ENCODE measurements around the gene FSCN2. TPM values are rescaled to one million over a fixed set of nuclear protein-coding genes. Genes with fewer than 3 reads are reported as not detected.

The FSCN2 gene
- total and polyA plus RNA-seq, 10 of the 15 experiments (the other 5 are each of a cell fraction or from before 2014, with no cell fraction given): 0.12 to 2.1 (median 0.65) TPM; not detected in 3

- TF ChIP-seq PBX3 (IDR thresholded peaks at IDR 0.05; ENCODE audit: insufficient replicate concordance, low read depth, low read length) (no peak), PAX5 (IDR thresholded peaks at IDR 0.05; ENCODE audit: borderline replicate concordance, low read depth, low read length) (no peak), HDGF (IDR thresholded peaks at IDR 0.05) (no peak), MEF2A (IDR thresholded peaks at IDR 0.05; ENCODE audit: insufficient read depth, low read depth, low read length) (0 out of 2 replicates have a peak, but pooled peaks have one; percentile 45), GABPA (IDR thresholded peaks at IDR 0.05; ENCODE audit: low read depth) (no peak), SKIL (IDR thresholded peaks at IDR 0.05; ENCODE audit: low read depth, poor library complexity, severe bottlenecking) (no peak), NBN (IDR thresholded peaks at IDR 0.05) (no peak), ZBED1 (IDR thresholded peaks at IDR 0.05; ENCODE audit: borderline replicate concordance) (no peak), FOXM1 (IDR thresholded peaks at IDR 0.05; ENCODE audit: low read depth, low read length) (peak; percentile 17; the same call in 1 of the 2 replicates), NFYA (IDR thresholded peaks at IDR 0.05; ENCODE audit: borderline replicate concordance, low read depth, low read length) (no peak), REST (IDR thresholded peaks at IDR 0.05; ENCODE audit: low read depth, low read length) (no peak), SREBF2 (IDR thresholded peaks at IDR 0.05; ENCODE audit: low read length) (no peak), YBX1 (IDR thresholded peaks at IDR 0.05) (no peak), KAT2A (conservative IDR thresholded peaks at IDR 0.05; ENCODE audit: control insufficient read depth, low read depth, low read length) (no peak), ZNF274 (IDR thresholded peaks at IDR 0.05; ENCODE audit: insufficient read depth, insufficient read length) (no peak), TCF12 (IDR thresholded peaks at IDR 0.05; ENCODE audit: low read depth, low read length) (peak; percentile 63; the same call in 1 of the 2 replicates), NR2C2 (IDR thresholded peaks at IDR 0.05; ENCODE audit: borderline replicate concordance, control insufficient read depth, insufficient read length, low read depth) (no peak), NFXL1 (IDR thresholded peaks at IDR 0.05; ENCODE audit: borderline replicate concordance) (no peak), POLR2AphosphoS2 (IDR thresholded peaks at IDR 0.05; ENCODE audit: low read depth, low read length) (no peak), ZNF24 (IDR thresholded peaks at IDR 0.05) (peak; percentile 33; the same call in 1 of the 2 replicates), SREBF1 (IDR thresholded peaks at IDR 0.05; ENCODE audit: low read length) (no peak)
- TF ChIP-seq, protein P1, sequence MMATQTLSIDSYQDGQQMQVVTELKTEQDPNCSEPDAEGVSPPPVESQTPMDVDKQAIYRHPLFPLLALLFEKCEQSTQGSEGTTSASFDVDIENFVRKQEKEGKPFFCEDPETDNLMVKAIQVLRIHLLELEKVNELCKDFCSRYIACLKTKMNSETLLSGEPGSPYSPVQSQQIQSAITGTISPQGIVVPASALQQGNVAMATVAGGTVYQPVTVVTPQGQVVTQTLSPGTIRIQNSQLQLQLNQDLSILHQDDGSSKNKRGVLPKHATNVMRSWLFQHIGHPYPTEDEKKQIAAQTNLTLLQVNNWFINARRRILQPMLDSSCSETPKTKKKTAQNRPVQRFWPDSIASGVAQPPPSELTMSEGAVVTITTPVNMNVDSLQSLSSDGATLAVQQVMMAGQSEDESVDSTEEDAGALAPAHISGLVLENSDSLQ (IDR thresholded peaks at IDR 0.05): no peak
Observed at GRCh38 chr17:81484195-81484979, 43.8 kb upstream of the FSCN2 start (continued).

All from GM12878 (cell line).